Measurements from ENCODE around the gene WIF1. TPM values are rescaled to one million over a fixed set of nuclear protein-coding genes. Genes with fewer than 3 reads are reported as not detected.

The WIF1 gene
- total RNA-seq, 1 donor from 2014 or later, result not detected

DNA sequence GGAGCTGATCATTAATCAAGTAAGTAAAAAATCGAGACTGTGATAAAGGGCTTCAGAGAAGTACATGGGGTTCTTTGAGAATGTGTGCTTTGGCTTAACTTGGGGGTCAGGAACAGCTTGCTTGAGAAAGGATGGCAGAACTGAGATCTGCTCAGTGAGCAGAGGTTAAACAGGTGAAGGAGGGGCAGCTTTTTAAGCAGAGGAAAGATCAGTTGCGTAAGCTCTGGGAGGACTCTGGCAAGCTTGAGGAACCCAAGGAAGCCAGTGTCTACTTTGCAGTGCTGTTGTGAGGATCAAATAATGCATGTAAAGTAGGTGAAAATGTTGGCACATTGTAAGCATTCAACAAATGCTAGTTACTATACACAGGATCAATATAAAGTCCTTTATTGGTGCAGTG is 30.6 kb downstream of the WIF1 start:
- no peak for DNase-seq
- Histone ChIP-seq H3K9me3 (replicated peaks) (no peaks in the 10 kb centered on the region), H3K27ac (replicated peaks) (no peak overlapping the region), H3K4me1 (no peaks in the 10 kb centered on the region), H3K27me3 (ENCODE audit: low read depth) (peaks cover 85% of the 10 kb centered on the region), H3K36me3 (no peaks in the 10 kb centered on the region), H3K4me3 (no peak overlapping the region)
- intact Hi-C loops (cut with micrococcal nuclease), result no loop called here
- TF ChIP-seq, protein P1, sequence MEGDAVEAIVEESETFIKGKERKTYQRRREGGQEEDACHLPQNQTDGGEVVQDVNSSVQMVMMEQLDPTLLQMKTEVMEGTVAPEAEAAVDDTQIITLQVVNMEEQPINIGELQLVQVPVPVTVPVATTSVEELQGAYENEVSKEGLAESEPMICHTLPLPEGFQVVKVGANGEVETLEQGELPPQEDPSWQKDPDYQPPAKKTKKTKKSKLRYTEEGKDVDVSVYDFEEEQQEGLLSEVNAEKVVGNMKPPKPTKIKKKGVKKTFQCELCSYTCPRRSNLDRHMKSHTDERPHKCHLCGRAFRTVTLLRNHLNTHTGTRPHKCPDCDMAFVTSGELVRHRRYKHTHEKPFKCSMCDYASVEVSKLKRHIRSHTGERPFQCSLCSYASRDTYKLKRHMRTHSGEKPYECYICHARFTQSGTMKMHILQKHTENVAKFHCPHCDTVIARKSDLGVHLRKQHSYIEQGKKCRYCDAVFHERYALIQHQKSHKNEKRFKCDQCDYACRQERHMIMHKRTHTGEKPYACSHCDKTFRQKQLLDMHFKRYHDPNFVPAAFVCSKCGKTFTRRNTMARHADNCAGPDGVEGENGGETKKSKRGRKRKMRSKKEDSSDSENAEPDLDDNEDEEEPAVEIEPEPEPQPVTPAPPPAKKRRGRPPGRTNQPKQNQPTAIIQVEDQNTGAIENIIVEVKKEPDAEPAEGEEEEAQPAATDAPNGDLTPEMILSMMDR (IDR thresholded peaks at IDR 0.05; ENCODE audit: borderline replicate concordance), result no peak

DNA sequence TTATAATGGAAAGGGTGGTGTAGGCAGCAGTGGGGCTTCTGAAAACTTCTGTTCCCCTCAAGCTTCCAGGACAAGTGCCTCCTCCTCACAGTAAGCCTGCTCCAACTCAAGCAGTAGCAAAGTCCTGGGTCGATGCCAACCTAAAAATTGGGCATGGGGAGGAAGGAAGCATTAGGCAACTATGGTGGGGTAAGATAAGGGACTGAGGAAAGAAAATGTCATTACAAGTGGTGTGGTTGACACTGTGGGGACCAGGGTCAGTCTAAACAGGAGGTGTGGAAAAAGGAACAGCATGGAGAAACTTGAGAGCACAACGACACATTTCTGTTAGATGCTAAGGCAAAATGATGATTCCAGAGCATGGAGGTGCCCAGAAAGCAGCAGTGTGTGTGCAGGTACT is 34.9 kb downstream of the WIF1 start:
- H3K27me3 ChIP-seq (ENCODE audit: low read depth), result peaks cover 52% of the 10 kb centered on the region
- no peak for DNase-seq
- no peak overlapping the region for H3K27ac ChIP-seq (replicated peaks)
- H3K36me3 ChIP-seq, result no peaks in the 10 kb centered on the region
- no peaks in the 10 kb centered on the region for H3K4me1 ChIP-seq
- TF ChIP-seq, protein P1 (IDR thresholded peaks at IDR 0.05; ENCODE audit: borderline replicate concordance), result no peak
- intact Hi-C loops (cut with micrococcal nuclease), result no loop called here
- no peaks in the 10 kb centered on the region for H3K9me3 ChIP-seq (replicated peaks)
- no peak overlapping the region for H3K4me3 ChIP-seq

DNA sequence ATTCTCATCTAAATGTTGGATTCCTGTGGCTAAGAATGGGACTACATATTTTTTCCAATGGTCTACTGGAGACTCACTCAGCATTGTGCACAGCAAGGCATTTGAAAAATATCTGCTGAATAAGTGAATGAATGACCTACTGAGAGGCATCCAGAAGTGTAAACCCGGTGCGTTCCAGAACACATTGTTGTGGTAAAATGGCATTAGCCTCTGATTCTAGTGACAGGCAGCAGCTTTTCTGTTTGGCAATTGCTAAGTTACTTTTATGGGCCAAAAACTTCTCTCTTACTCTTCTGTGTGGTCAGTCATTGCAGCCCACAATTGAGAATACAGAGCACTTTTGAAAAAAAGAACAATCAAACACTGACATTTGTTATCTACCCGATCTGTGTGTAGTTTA is 36.5 kb downstream of the WIF1 start:
- intact Hi-C loops (cut with micrococcal nuclease), result no loop called here

DNA sequence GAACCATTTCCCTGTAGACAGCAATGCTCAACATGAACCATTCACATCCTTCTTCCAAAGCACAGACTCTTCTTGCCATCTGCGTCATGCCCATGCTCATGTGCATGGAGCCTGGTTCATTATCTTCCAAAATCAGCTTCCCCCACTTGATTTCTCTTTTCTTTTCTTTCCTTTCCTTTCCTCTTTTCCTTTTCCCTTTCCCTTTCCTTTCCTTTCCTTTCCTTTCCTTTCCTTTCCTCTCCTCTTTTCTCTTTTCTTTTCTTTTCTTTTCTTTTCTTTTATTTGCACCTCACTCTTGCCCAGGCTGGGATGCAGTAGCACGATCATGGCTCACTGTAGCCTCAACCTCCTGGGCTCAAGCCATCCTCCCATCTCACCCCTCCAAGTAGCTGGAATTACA is 37.5 kb downstream of the WIF1 start:
- peaks cover 41% of the 10 kb centered on the region for H3K27me3 ChIP-seq (ENCODE audit: low read depth)
- no peak overlapping the region for H3K4me3 ChIP-seq
- H3K36me3 ChIP-seq, result no peaks in the 10 kb centered on the region
- TF ChIP-seq, protein P1 (IDR thresholded peaks at IDR 0.05; ENCODE audit: borderline replicate concordance), result no peak
- intact Hi-C loops (cut with micrococcal nuclease), result no loop called here
- DNase-seq, result no peak
- no peak overlapping the region for H3K27ac ChIP-seq (replicated peaks)
- H3K4me1 ChIP-seq, result no peaks in the 10 kb centered on the region
- no peaks in the 10 kb centered on the region for H3K9me3 ChIP-seq (replicated peaks)

More for the DNA sequence above, 36.5 kb downstream of the WIF1 start:
- Histone ChIP-seq H3K27ac (replicated peaks) (no peak overlapping the region), H3K4me3 (no peak overlapping the region), H3K9me3 (replicated peaks) (no peaks in the 10 kb centered on the region), H3K27me3 (ENCODE audit: low read depth) (peaks cover 41% of the 10 kb centered on the region), H3K36me3 (no peaks in the 10 kb centered on the region), H3K4me1 (no peaks in the 10 kb centered on the region)
- no peak for DNase-seq
- TF ChIP-seq, protein P1 (IDR thresholded peaks at IDR 0.05; ENCODE audit: borderline replicate concordance), result no peak

DNA sequence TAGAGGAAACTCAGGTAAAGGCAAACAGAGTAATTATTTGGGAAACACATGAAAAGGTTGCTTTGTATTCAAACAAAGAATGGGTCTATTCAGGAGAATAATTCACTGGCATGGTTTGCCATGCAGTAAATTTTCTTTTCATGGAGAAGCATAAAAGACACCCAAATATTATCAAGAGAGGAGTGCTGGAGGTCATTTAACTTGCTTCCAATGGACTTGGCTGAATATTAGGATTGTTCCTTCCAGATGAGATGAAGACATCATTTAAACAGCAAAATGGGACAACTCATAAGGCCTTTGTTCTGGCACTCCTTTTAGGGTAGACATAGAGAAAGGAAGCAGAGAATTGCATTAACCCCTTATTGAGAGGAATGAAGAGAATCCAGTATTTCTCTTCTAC is 38.7 kb downstream of the WIF1 start:
- Histone ChIP-seq H3K27me3 (ENCODE audit: low read depth) (peaks cover 41% of the 10 kb centered on the region), H3K9me3 (replicated peaks) (no peaks in the 10 kb centered on the region), H3K4me1 (no peaks in the 10 kb centered on the region), H3K4me3 (no peak overlapping the region), H3K36me3 (no peaks in the 10 kb centered on the region), H3K27ac (replicated peaks) (no peak overlapping the region)
- intact Hi-C loops (cut with micrococcal nuclease), result no loop called here
- TF ChIP-seq, protein P1 (IDR thresholded peaks at IDR 0.05; ENCODE audit: borderline replicate concordance), result no peak
- no peak for DNase-seq

DNA sequence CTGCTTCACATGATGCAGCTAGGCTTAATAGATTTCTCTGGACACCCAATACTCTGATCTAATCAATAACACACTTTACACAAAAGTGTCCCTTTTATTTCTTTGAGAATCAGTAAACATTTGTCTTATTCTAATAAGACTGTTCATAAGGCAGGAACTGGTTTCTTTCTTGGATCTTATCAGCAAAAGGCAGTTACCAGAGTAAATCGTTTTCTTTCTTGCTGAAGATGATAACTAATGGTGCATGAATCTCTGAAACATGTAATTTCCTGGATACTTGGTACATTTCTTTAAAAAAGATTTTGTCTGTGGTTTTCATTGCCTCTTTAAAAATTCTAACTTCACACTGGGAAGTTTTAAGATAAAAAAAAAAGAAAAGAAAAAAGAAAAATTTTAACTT is 39.6 kb downstream of the WIF1 start:
- Histone ChIP-seq H3K9me3 (replicated peaks) (no peaks in the 10 kb centered on the region), H3K4me3 (no peak overlapping the region), H3K4me1 (no peaks in the 10 kb centered on the region), H3K27ac (replicated peaks) (no peak overlapping the region), H3K36me3 (no peaks in the 10 kb centered on the region), H3K27me3 (ENCODE audit: low read depth) (peaks cover 44% of the 10 kb centered on the region)
- intact Hi-C loops (cut with micrococcal nuclease), result no loop called here
- TF ChIP-seq, protein P1 (IDR thresholded peaks at IDR 0.05; ENCODE audit: borderline replicate concordance), result no peak
- no peak for DNase-seq

Data from left ventricle myocardium inferior (tissue), 1 donor.